ENCODE measurements around the gene PTPRD.

PTPRD gene

DNA sequence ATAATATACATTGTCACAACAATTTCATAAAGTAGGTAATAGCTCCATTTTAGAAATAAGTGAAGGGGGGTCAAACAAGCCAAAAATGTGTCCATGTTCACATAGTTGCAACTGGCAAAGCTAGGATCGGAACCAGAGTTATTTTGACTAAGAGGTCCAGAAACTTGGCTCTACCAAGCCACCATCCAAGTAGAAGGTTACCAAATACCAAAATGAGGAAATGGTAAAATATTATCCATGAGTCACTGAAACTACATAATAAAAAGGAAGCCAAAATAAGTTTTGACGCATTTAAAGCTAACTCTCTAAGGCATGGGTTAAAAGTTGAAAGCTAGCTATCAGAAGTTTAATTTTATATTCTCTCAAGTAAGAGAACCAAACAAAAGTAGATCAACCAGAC lies 1926.3 kb downstream of the PTPRD start:
- TF ChIP-seq ZNF341 (tag by site-specific recombination; IDR thresholded peaks at IDR 0.05; ENCODE audit: low read depth) (no peak), ZNF138 (tag by site-specific recombination; IDR thresholded peaks at IDR 0.05; ENCODE audit: borderline replicate concordance) (no peak), ZNF571 (tag by site-specific recombination; IDR thresholded peaks at IDR 0.05) (no peak), ZNF24 (tag by site-specific recombination; IDR thresholded peaks at IDR 0.05) (no peak), RBAK (tag by site-specific recombination; IDR thresholded peaks at IDR 0.05) (no peak), ZNF664 (tag by site-specific recombination; IDR thresholded peaks at IDR 0.05) (no peak), ZNF521 (tag by site-specific recombination; IDR thresholded peaks at IDR 0.05) (no peak), SCRT1 (tag by site-specific recombination; IDR thresholded peaks at IDR 0.05; ENCODE audit: borderline replicate concordance) (no peak), ZNF785 (tag by site-specific recombination; IDR thresholded peaks at IDR 0.05) (no peak), ZNF707 (tag by site-specific recombination; IDR thresholded peaks at IDR 0.05) (no peak), ZNF112 (tag by site-specific recombination; IDR thresholded peaks at IDR 0.05) (no peak), ZNF221 (tag by site-specific recombination; IDR thresholded peaks at IDR 0.05; ENCODE audit: borderline replicate concordance) (no peak)
- TF ChIP-seq, protein P1, sequence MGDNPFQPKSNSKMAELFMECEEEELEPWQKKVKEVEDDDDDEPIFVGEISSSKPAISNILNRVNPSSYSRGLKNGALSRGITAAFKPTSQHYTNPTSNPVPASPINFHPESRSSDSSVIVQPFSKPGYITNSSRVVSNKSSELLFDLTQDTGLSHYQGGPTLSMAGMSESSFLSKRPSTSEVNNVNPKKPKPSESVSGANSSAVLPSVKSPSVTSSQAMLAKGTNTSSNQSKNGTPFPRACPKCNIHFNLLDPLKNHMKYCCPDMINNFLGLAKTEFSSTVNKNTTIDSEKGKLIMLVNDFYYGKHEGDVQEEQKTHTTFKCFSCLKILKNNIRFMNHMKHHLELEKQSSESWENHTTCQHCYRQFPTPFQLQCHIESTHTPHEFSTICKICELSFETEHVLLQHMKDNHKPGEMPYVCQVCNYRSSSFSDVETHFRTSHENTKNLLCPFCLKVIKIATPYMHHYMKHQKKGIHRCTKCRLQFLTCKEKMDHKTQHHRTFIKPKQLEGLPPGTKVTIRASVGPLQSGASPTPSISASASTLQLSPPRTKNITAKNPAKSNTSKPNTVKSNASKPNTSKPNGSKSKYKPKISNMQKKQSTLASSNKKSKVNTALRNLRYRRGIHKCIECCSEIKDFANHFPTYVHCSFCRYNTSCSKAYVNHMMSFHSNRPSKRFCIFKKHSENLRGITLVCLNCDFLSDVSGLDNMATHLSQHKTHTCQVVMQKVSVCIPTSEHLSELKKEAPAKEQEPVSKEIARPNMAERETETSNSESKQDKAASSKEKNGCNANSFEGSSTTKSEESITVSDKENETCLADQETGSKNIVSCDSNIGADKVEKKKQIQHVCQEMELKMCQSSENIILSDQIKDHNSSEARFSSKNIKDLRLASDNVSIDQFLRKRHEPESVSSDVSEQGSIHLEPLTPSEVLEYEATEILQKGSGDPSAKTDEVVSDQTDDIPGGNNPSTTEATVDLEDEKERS (tag by site-specific recombination; IDR thresholded peaks at IDR 0.05): no peak
- TF ChIP-seq, protein P2, sequence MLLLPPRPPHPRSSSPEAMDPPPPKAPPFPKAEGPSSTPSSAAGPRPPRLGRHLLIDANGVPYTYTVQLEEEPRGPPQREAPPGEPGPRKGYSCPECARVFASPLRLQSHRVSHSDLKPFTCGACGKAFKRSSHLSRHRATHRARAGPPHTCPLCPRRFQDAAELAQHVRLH (tag by site-specific recombination; IDR thresholded peaks at IDR 0.05): no peak
- TF ChIP-seq, protein P3, sequence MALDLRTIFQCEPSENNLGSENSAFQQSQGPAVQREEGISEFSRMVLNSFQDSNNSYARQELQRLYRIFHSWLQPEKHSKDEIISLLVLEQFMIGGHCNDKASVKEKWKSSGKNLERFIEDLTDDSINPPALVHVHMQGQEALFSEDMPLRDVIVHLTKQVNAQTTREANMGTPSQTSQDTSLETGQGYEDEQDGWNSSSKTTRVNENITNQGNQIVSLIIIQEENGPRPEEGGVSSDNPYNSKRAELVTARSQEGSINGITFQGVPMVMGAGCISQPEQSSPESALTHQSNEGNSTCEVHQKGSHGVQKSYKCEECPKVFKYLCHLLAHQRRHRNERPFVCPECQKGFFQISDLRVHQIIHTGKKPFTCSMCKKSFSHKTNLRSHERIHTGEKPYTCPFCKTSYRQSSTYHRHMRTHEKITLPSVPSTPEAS (tag by site-specific recombination; IDR thresholded peaks at IDR 0.05): no peak
- TF ChIP-seq, protein P4, sequence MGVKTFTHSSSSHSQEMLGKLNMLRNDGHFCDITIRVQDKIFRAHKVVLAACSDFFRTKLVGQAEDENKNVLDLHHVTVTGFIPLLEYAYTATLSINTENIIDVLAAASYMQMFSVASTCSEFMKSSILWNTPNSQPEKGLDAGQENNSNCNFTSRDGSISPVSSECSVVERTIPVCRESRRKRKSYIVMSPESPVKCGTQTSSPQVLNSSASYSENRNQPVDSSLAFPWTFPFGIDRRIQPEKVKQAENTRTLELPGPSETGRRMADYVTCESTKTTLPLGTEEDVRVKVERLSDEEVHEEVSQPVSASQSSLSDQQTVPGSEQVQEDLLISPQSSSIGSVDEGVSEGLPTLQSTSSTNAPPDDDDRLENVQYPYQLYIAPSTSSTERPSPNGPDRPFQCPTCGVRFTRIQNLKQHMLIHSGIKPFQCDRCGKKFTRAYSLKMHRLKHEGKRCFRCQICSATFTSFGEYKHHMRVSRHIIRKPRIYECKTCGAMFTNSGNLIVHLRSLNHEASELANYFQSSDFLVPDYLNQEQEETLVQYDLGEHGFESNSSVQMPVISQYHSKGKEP (tag by site-specific recombination; IDR thresholded peaks at IDR 0.05): no peak
- Histone ChIP-seq H3K36me3 (ENCODE audit: control insufficient read depth in 2 of 2, insufficient read depth in 1 of 2, low read length in 2 of 2) (no peaks in the 10 kb centered on the region), H3K4me1 (ENCODE audit: control insufficient read depth, insufficient read depth, low read length) (no peaks in the 10 kb centered on the region), H3K9me3 (ENCODE audit: control insufficient read depth, insufficient read depth, low read depth, low read length) (no peaks in the 10 kb centered on the region), H3K27ac (ENCODE audit: extremely low read depth, low read depth, low read length) (no peak overlapping the region), H3K4me3 (ENCODE audit: low read depth, low read length) (no peak overlapping the region)
- ChIA-PET POLR2A (no interaction called here), CTCF (no interaction called here)

DNA sequence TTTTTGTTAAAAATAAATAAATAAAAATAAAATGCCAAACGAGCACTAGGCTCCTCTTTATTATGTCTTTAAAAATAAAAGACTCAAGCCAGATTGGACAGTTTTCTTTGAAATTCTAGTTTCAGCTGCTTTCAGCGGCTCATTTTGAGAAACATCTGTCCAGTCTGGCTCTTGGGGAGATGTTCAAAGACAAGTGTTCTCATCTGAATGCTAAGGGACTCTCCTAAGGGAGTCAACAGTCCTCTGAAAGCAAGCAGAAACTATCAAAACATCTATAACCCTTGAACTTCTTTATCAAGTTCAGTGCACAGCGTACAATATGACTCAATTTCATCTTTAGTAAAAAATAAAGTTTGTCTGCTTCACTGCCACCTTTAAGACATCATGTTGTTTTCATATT lies 1927.0 kb downstream of the PTPRD start:
- H3K4me3 ChIP-seq (ENCODE audit: low read depth, low read length): no peak overlapping the region
- no peak overlapping the region for H3K27ac ChIP-seq (ENCODE audit: extremely low read depth, low read depth, low read length)
- H3K4me1 ChIP-seq (ENCODE audit: control insufficient read depth, insufficient read depth, low read length): no peaks in the 10 kb centered on the region
- POLR2A ChIA-PET: no interaction called here
- no peaks in the 10 kb centered on the region for H3K9me3 ChIP-seq (ENCODE audit: control insufficient read depth, insufficient read depth, low read depth, low read length)
- H3K36me3 ChIP-seq (ENCODE audit: control insufficient read depth in 2 of 2, insufficient read depth in 1 of 2, low read length in 2 of 2): no peaks in the 10 kb centered on the region
- CTCF ChIA-PET: interaction anchor here (1.2 kb wide), 1 partner anchor 210 kb away, joined by 4 read pairs; no protein-coding TSS in a partner anchor
- TF ChIP-seq, protein P5, sequence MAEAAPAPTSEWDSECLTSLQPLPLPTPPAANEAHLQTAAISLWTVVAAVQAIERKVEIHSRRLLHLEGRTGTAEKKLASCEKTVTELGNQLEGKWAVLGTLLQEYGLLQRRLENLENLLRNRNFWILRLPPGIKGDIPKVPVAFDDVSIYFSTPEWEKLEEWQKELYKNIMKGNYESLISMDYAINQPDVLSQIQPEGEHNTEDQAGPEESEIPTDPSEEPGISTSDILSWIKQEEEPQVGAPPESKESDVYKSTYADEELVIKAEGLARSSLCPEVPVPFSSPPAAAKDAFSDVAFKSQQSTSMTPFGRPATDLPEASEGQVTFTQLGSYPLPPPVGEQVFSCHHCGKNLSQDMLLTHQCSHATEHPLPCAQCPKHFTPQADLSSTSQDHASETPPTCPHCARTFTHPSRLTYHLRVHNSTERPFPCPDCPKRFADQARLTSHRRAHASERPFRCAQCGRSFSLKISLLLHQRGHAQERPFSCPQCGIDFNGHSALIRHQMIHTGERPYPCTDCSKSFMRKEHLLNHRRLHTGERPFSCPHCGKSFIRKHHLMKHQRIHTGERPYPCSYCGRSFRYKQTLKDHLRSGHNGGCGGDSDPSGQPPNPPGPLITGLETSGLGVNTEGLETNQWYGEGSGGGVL (tag by site-specific recombination; IDR thresholded peaks at IDR 0.05): no peak
- TF ChIP-seq ZNF169 (tag by site-specific recombination; IDR thresholded peaks at IDR 0.05) (no peak), ZNF624 (tag by site-specific recombination; IDR thresholded peaks at IDR 0.05) (no peak), ZNF121 (tag by site-specific recombination; IDR thresholded peaks at IDR 0.05) (no peak), ZNF549 (tag by site-specific recombination; IDR thresholded peaks at IDR 0.05) (no peak), ZNF777 (tag by site-specific recombination; IDR thresholded peaks at IDR 0.05; ENCODE audit: borderline replicate concordance) (no peak), ZNF626 (tag by site-specific recombination; IDR thresholded peaks at IDR 0.05) (no peak), ZNF843 (tag by site-specific recombination; IDR thresholded peaks at IDR 0.05) (no peak), ZBTB21 (tag by site-specific recombination; IDR thresholded peaks at IDR 0.05) (no peak), HOXD13 (CRISPR knock-in tag; IDR thresholded peaks at IDR 0.05; ENCODE audit: borderline replicate concordance) (no peak), SETDB1 (IDR thresholded peaks at IDR 0.05; ENCODE audit: insufficient read length, low read length) (no peak)
- TF ChIP-seq, protein P6, sequence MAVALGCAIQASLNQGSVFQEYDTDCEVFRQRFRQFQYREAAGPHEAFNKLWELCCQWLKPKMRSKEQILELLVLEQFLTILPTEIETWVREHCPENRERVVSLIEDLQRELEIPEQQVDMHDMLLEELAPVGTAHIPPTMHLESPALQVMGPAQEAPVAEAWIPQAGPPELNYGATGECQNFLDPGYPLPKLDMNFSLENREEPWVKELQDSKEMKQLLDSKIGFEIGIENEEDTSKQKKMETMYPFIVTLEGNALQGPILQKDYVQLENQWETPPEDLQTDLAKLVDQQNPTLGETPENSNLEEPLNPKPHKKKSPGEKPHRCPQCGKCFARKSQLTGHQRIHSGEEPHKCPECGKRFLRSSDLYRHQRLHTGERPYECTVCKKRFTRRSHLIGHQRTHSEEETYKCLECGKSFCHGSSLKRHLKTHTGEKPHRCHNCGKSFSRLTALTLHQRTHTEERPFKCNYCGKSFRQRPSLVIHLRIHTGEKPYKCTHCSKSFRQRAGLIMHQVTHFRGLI (tag by site-specific recombination; IDR thresholded peaks at IDR 0.05): no peak
